MV-4-11 (cell line): ENCODE results near the gene KAT2A.
"Not testable (repeated sequence)": the region's sequence is repeated elsewhere in the genome, so short reads cannot be mapped to it uniquely, and the experiment has no call there.

Source experiments
- DNase-seq: peaks from one replicate; lab custom pipeline; 2025; lab: John Stamatoyannopoulos, UW

KAT2A gene

DNA sequence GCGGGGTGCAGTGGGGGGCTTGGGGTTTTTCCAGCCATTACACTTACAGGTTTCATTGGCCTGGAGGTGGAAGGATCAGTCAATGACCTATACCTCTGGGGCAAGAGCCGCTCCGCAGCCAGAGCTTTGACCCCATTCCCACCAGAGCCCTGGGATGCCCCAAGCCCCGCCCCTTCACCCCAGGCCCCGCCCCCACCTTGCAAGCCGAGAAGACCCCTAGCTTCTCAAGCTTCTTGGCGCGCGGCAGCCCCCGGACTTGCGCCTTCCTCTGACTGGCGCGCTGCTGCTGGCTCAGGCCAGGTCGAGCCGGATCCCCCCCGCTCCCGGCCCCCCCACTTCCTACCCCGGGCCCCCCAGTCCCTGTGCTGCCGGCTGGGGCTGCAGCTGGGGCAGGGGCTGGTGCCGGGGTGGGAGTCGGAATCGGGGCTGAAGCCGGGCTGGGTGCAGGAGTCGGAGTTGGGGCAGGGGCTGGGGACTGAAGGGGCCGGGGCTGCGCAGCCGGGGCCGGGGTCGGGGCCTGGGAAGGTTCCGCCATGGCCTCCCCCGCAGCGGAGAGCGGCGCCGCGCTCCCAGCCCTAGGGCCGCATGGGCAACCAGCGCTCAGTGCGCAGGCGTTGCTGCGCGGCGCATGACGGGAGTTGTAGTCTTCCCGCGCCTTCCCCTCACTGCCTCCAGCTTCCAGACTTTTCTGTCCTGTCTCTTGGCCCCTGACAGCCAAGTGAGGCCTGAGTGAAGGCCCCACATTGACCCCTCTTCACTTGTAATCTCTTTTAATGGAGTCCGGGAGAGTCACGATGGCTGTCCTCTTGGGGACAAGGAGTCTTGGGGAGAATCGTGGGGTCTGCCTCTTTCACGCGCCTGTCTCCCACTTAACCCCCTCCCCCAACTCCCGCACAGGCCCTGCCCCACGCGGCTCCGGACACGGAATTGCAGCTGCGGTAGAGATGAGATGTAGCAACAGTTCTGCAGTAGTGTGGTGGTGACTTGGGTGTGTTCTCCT lies at the start of gene KAT2A:
Gene KAT2A, minus strand, starts transcription at position 598 of the 1,000 bp plus-strand sequence. Its CDS starts 63 bp downstream, at position 535.
- peak; percentile 82 for DNase-seq

DNA sequence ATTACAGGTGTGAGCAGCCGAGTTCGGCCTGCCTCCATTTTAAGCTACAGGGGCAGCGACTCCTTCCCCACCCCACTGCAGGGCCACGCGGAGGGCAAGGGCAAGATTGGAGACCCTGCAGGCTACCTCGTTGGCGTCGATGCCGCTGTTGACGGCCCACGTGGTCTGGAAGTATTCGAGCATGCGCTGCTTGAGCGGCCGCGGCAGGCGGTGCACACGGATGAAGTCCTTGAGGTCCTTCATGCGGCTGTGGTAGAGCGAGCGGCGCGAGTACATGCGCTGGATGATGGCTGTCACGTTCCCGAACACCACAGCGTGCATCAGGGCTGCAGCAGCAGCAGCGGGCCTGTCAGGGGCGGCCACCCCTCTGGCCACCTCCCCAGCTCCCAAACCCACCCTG lies 48.2 kb upstream of the KAT2A start:
- no peak for DNase-seq

GRCh38 chr17:42167807-42168206 lies 46.6 kb upstream of the KAT2A start:
- DNase-seq: peak; percentile 78

DNA sequence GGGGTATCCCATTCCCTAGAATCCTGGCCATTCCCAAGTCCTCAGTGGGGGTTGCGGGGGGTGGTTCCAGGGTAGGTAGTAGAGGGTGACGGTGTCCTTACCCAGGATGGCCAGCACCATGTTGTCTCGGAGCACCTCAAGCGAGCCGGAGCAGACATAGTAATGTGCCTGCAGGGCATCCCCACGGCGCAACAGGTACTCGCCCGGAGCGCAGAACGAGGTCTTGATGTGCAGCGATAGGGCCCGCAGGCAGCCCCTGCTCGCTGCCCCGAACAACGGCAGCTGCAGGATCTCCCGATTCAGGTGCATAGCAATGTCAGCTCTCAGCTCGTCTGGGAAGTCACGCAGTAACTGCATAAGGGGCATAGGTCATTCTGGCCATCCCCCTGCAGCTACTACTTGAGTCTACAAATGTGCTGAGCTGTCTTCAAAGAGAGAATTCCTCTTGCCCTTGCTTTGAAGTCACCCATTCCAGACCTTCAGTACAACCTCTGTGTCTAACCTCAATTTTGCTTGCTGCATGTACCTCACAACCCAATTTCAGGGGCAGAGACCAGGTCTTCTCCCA lies 45.1 kb upstream of the KAT2A start:
- DNase-seq: no peak

DNA sequence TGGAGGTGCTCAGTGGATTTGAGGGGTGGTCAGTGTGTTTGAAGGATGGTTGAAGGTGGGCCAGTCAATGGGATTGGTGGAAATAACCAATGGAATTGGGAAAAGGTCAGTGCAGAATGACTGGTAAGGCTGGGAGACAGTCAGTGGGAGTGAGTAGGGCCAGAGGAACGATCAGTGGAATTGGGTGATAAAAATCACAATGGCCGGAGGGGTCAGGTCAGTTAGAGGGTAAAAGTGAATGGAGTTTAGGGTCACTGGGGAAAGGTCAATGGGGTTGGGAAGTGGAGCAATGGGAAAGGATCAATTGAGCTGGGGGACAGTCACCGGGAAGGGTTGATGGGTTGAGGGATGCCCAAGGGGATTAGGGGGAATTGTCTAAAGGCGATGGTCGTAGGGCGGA lies 44.6 kb upstream of the KAT2A start:
- no peak for DNase-seq

DNA sequence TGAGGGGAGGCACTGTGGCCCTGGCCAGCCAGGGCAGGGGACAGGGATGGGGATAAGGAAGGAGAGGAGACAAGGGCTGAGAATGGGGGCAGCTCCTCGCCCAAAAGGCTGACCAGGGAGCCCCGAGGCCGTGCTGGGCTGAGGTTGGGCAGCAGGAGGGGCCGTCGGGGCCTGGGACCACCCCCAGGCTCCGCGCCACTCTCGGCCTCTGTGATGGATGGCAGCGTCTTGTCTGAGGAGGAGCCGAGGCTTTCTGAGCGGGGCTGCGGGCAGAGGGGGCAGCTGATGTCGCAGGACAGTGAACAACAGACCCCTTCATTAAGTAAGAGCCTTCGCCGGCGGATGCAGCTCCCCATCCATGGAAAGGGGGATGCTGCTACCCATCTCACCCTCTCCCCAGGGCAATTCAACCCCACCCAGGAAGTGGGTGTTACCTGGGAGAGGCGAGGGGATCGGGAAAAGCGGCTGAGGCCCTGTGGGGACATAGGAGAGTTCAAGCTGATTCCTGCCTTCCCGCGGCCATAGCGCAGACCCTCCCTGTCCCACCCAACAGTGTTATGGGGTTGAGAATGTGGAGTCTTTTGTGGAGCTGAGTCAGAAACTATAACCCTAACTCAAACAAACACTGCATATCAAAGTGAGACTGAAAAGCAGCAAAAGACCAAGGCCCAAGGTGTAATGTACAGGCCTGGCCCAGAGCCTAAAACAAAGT lies 42.7 kb upstream of the KAT2A start:
- DNase-seq: no peak

- DNase-seq: no peak
These were observed 41.9 kb upstream of the KAT2A start for GRCh38 chr17:42163113-42163512.

DNA sequence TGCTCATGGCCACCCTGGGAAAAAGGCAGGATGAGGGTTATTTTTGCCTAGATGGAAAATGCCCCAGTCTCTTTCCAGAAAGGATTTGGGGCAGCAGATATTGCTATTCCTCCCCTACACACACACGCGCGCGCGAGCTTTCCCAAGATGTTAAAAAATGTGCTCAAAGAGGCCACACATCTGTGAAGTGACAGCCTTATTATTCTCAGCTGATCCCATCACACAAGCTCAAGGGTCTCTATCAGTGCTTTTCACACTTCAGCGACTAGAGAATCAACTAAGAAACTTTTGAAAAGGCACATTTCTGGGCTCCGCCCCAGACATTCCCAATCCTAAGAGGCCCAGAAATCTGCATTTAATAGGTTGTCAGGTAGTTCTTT lies 39.4 kb upstream of the KAT2A start:
- no peak for DNase-seq

GRCh38 chr17:42159796-42160530 lies 38.8 kb upstream of the KAT2A start:
- DNase-seq: no peak

DNA sequence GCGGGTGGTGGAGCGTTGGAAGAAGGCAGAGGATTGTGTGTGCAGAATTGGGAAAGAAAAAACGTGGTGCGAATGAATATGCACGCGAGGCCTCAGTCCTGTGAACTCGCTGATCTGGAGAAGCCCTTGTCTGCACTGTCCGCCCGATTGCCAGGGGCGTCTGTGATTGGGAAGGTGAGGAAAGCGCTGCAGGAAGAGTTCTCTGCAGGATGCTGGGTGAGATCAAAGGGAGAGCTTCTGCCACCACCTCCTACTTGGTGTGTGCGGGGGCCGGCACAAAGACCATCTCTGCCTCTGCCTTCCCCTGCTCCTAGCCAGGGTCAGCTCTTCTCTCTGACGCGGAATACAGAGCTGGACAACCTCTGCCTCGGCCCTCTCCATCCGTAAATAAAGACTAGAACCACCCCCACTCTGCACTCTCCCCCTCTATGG lies 34.5 kb upstream of the KAT2A start:
- no peak for DNase-seq

- DNase-seq: peak; percentile 65
These were observed 33.0 kb upstream of the KAT2A start for GRCh38 chr17:42153919-42154742.

- DNase-seq: no peak
These were observed 25.9 kb upstream of the KAT2A start for GRCh38 chr17:42146911-42147607.

GRCh38 chr17:42143138-42143537 lies 22.0 kb upstream of the KAT2A start:
- not testable (repeated sequence) for DNase-seq

DNA sequence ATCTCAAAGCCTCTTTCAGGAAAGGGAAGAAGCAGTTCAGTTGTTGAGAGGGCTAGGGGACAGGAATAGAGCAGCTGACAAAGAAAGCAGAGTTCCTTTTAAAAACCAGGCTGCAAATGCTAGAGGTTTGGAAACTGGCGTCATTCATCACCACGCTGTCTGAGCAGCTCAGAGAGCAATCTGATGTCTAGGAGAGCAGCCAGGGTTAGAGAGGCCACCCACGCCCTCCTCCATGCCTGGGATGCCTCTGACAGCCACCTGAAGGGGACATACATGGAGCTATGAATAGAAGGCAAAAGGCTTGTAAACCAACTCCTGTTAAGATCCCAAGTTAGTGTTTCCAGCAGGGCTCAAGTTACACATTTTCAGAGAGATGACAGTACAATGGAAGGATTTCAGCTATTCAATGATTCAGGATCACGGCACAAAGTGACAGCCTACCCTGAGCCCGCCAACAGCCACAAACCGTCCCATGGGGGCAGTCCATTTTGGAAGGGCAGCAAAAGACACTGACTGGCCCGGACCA lies 21.3 kb upstream of the KAT2A start:
- DNase-seq: peak; percentile 50

DNA sequence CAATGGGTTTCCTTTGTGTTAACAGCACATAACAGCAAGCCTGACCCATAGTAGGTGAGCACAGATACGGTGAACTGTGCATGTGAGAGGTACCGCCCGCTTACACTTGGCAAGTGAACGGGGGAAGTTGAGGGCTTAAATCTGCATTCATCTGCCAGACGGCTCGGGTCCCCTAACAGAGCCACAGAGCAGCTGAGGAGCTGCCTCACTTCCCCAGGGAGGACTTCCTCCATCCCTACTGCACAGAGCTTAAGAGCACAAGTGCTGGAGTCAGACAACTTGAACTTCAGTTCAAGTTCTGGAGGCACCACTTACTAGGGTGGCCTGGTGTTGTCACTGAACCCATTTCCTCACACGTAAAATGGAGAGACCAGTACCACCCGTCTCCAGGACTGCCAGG lies 20.2 kb upstream of the KAT2A start:
- DNase-seq: peak; percentile 48

GRCh38 chr17:42140690-42141089 lies 19.5 kb upstream of the KAT2A start:
- not testable (repeated sequence) for DNase-seq

- no peak for DNase-seq
These were observed 17.8 kb upstream of the KAT2A start for GRCh38 chr17:42138749-42139492.

DNA sequence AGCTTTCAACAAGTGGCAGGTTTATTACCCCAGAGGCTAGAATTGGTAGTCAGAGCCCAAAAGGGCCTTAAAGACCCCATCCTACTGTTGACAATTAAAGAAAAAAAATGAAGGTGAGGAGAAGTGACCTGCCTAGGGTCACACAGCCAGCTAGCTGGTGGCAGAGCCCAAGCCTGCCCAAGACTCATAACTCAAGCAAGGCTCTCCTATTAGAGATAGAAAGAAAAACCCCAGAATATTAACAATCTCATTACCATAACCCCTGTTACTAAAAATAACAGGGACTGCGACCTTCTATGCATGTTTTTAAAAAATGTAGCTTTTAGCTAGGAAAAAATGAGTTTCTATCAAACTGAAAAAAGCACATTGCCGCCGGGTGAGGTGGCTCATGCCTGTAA lies 15.5 kb upstream of the KAT2A start:
- no peak for DNase-seq
